Tibial nerve (tissue), 4 donors: ENCODE measurements around the gene GPX7. TPM values are rescaled to one million over a fixed set of nuclear protein-coding genes. Genes with fewer than 3 reads are reported as not detected.

Experiments used
- DNase-seq, 2 donors: peaks; one replicate each; pipeline ENCODE4 v3.0.0-alpha.2; 2019; ENCODE audit warnings: low spot score in 2 of 2
- H3K27ac ChIP-seq, 4 donors: fragments of 200-600 bp; sonication (generic) in 3 of 4; one replicate each; pipeline ENCODE4 v1.5.1; 2017 to 2019; ENCODE audit warnings: mild to moderate bottlenecking in 1 of 4
- H3K27me3 ChIP-seq, 2 donors: fragments of 200-600 bp; sonication (generic) in 1 of 2; one replicate each; pipeline versions ENCODE4 v1.5.1 to v1.6.0; 2017 to 2019
- H3K36me3 ChIP-seq, 3 donors: fragments of 200-600 bp; sonication (generic); one replicate each; pipeline ENCODE4 v1.5.1; 2018 to 2019
- H3K4me1 ChIP-seq, 4 donors: fragments of 200-600 bp; sonication (generic) in 3 of 4; one replicate each; pipeline ENCODE4 v1.5.1; 2017 to 2019
- H3K4me3 ChIP-seq, 4 donors: fragments of 200-600 bp; sonication (generic) in 3 of 4; one replicate each; pipeline ENCODE4 v1.5.1; 2017 to 2019; ENCODE audit warnings: mild to moderate bottlenecking in 1 of 4, moderate library complexity in 1 of 4
- H3K9me3 ChIP-seq, 4 donors: fragments of 200-600 bp; sonication (generic) in 3 of 4; one replicate each; pipeline ENCODE4 v1.5.1; 2017 to 2019
- EP300 ChIP-seq, 2 donors: sonication (generic); formaldehyde crosslinking; IDR thresholded peaks; one replicate each; pipeline ENCODE4 v1.6.1; 2017; ENCODE audit warnings: antibody characterized with exemption in 2 of 2, mild to moderate bottlenecking in 1 of 2
- POLR2A ChIP-seq, 2 donors: fragments of 450-650 bp; IDR thresholded peaks; one replicate each; pipeline ENCODE4 v1.6.1; 2017; ENCODE audit warnings: antibody characterized with exemption in 2 of 2, mild to moderate bottlenecking in 2 of 2, moderate library complexity in 2 of 2
- WGBS, 2 donors: methylation state at CpG; one replicate each; pipeline ENCODE4 v1.1.5; 2018; 5-methylcytosine and 5-hydroxymethylcytosine counted together
- total RNA-seq, 4 donors: library from RNA; depleted of rRNA; stranded (reverse); fragments of >200 nt; gene quantifications; one replicate each; pipeline ENCODE4 v1.1.0, GENCODE V29; 2016
- TF ChIP-seq, protein P1 (sequence below), 5 experiments: fragments of 200-600 bp in 3 of 5; fragments of 450-650 bp in 2 of 5; sonication (generic) in 3 of 5; IDR thresholded peaks; one replicate each; pipeline ENCODE4 v1.5.1; 2016 to 2019; ENCODE audit warnings: antibody characterized with exemption in 5 of 5, mild to moderate bottlenecking in 3 of 5, moderate library complexity in 2 of 5

Gene GPX7
- total RNA-seq, 4 donors from 2014 or later: 6.3 to 21.4 (median 13.8) TPM

DNA sequence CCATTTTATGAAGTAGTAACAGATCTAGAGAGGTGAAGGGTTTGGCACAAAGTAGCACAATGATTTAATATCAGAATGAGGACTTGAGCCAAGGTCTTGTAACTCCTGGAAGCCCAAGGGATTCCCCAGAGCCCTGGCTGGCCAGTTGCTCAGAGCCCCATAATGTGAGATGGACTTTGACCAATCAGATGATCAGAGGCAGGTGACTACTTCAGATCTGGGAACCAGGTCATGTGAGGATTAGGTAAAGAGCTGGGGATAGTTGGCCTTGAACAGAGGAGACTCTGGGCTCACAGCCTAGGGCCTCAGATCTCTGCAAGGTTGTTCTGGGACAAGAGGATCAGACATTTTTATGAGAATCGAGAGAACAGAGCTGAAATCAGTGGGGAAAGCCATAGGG is 49.7 kb downstream of the GPX7 start:
- DNase-seq: no peak
- Histone ChIP-seq H3K4me3 (no peak overlapping the region), H3K27ac (no peak overlapping the region), H3K9me3 (no peaks in the 10 kb centered on the region), H3K4me1 (no peaks in the 10 kb centered on the region), H3K27me3 (no peaks in the 10 kb centered on the region), H3K36me3 (no peaks in the 10 kb centered on the region)
- TF ChIP-seq EP300 (IDR thresholded peaks at IDR 0.05) (no peak), POLR2A (IDR thresholded peaks at IDR 0.05) (no peak)
- TF ChIP-seq, protein P1, sequence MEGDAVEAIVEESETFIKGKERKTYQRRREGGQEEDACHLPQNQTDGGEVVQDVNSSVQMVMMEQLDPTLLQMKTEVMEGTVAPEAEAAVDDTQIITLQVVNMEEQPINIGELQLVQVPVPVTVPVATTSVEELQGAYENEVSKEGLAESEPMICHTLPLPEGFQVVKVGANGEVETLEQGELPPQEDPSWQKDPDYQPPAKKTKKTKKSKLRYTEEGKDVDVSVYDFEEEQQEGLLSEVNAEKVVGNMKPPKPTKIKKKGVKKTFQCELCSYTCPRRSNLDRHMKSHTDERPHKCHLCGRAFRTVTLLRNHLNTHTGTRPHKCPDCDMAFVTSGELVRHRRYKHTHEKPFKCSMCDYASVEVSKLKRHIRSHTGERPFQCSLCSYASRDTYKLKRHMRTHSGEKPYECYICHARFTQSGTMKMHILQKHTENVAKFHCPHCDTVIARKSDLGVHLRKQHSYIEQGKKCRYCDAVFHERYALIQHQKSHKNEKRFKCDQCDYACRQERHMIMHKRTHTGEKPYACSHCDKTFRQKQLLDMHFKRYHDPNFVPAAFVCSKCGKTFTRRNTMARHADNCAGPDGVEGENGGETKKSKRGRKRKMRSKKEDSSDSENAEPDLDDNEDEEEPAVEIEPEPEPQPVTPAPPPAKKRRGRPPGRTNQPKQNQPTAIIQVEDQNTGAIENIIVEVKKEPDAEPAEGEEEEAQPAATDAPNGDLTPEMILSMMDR (IDR thresholded peaks at IDR 0.05): no peak
- WGBS, 2 donors: 83 to 91% methylated on average over 1 of the region's 1 CpG

DNA sequence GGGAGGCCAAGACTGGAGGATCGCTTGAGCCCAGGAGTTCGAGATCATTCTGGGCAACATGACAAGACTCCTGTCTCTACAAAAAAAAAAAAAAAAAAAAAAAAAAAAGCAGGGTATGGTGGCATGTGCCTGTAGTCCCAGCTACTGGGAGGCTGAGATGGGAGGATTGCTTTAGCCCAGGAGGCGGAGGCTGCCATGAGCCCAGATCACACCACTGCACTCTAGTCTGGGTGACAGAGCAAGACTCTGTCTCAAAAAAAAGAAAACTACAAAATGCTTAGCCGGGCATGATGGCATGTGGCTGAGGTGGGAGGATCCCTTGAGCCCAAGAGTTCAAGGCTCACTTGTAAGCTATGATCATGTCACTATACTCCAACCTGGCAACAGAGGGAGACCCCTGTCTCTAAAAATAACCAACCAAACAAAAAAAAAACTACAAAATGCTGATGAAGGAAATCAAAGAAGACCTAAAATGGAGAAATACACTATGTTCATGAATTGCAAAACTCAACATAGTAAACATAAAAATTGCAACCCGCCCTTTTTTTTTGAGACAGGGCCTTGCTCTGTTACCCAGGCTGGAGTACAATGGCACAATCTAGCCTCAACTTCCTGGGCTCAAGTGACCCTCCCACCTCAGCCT is 51.2 kb downstream of the GPX7 start:
- TF ChIP-seq, protein P1 (IDR thresholded peaks at IDR 0.05): no peak
- no peak for TF ChIP-seq EP300 (IDR thresholded peaks at IDR 0.05)
- TF ChIP-seq POLR2A (IDR thresholded peaks at IDR 0.05): no peak
- Histone ChIP-seq H3K27ac (no peak overlapping the region), H3K4me3 (no peak overlapping the region), H3K9me3 (no peaks in the 10 kb centered on the region), H3K36me3 (no peaks in the 10 kb centered on the region), H3K27me3 (no peaks in the 10 kb centered on the region), H3K4me1 (no peaks in the 10 kb centered on the region)
- WGBS, 2 donors: 90 to 92% methylated on average over 5 of the region's 5 CpGs
- no peak for DNase-seq

DNA sequence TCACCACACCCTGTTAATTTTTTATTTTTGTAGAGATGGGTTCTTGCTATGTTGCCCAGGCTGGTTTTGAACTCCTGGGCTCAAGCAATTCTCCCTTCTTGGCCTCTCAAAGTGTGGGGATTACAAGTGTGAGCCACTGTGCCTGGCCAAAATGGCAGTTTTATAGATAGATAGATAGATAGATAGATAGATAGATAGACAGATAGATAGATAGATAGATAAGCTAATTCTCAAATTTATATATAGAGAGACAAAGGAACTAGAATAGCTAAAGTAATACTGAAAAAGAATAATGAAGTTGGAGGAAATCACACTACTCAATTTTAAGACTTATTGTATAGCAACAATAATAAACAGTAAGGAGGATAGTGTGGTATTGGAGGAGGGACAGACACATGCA is 51.9 kb downstream of the GPX7 start:
- Histone ChIP-seq H3K27me3 (no peaks in the 10 kb centered on the region), H3K27ac (no peak overlapping the region), H3K36me3 (no peaks in the 10 kb centered on the region), H3K4me1 (no peaks in the 10 kb centered on the region), H3K9me3 (no peaks in the 10 kb centered on the region), H3K4me3 (no peak overlapping the region)
- TF ChIP-seq, protein P1 (IDR thresholded peaks at IDR 0.05): no peak
- no peak for TF ChIP-seq EP300 (IDR thresholded peaks at IDR 0.05)
- TF ChIP-seq POLR2A (IDR thresholded peaks at IDR 0.05): no peak
- no peak for DNase-seq

DNA sequence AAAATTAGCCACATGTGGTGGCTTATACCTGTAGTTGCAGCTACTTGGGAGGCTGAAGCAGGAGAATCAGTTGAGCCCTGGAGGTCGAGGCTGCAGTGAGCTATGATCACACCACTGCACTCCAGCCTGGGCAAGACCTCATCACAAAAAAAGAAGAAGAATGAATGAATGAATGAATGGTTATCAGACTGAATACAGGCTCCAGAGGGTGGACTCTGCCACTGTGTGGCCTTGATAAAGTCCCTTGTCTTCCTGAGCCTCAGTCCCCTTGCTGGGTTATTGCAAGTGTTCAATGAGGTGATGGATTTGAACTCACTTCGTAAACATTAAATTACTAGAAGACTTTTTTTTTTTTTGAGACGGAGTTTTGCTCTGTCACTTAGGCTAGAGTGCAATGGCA is 55.5 kb downstream of the GPX7 start:
- H3K27me3 ChIP-seq: no peaks in the 10 kb centered on the region
- DNase-seq: no peak
- no peaks in the 10 kb centered on the region for H3K9me3 ChIP-seq
- no peaks in the 10 kb centered on the region for H3K4me1 ChIP-seq
- H3K36me3 ChIP-seq: no peaks in the 10 kb centered on the region
- no peak overlapping the region for H3K4me3 ChIP-seq
- H3K27ac ChIP-seq: no peak overlapping the region
- 81 to 91% methylated on average over 3 of the region's 3 CpGs for WGBS, 2 donors
- TF ChIP-seq EP300 (IDR thresholded peaks at IDR 0.05): no peak
- no peak for TF ChIP-seq POLR2A (IDR thresholded peaks at IDR 0.05)
- TF ChIP-seq, protein P1 (IDR thresholded peaks at IDR 0.05): no peak

Other genes starting within 250 kb of the GPX7 start
- gene CC2D1B, start 236.2 kb upstream of the GPX7 start, total RNA-seq: 10 to 100 TPM; 44.0 to 63.5 (median 57.1) TPM
- under 1 TPM; 0.22 to 0.84 (median 0.35) TPM for gene ORC1, start 197.9 kb upstream of the GPX7 start, total RNA-seq
- 10 to 100 TPM; 10.0 to 21.4 (median 14.4) TPM for gene PRPF38A, start 197.8 kb upstream of the GPX7 start, total RNA-seq
- 100 to 1,000 TPM in 1 of 4 donors, 10 to 100 TPM in 3; 78.1 to 127 (median 82.3) TPM for gene TUT4, start 49.3 kb upstream of the GPX7 start, total RNA-seq
- gene SHISAL2A, start 30.8 kb downstream of the GPX7 start, total RNA-seq: 1 to 10 TPM in 2 of 4 donors, not detected in 2; 1.2 to 1.9 TPM
- 10 to 100 TPM in 1 of 4 donors, 1 to 10 TPM in 3; 7.5 to 10.5 (median 8.9) TPM for gene COA7, start 96.0 kb downstream of the GPX7 start, total RNA-seq
- 10 to 100 TPM; 41.9 to 46.5 (median 42.7) TPM for gene ZYG11B, start 124.1 kb downstream of the GPX7 start, total RNA-seq
- not detected for gene ZYG11A, start 240.4 kb downstream of the GPX7 start, total RNA-seq